ENCODE results near the gene KRT25. TPM values are rescaled to one million over a fixed set of nuclear protein-coding genes. Genes with fewer than 3 reads are reported as not detected.

The KRT25 gene, protein sequence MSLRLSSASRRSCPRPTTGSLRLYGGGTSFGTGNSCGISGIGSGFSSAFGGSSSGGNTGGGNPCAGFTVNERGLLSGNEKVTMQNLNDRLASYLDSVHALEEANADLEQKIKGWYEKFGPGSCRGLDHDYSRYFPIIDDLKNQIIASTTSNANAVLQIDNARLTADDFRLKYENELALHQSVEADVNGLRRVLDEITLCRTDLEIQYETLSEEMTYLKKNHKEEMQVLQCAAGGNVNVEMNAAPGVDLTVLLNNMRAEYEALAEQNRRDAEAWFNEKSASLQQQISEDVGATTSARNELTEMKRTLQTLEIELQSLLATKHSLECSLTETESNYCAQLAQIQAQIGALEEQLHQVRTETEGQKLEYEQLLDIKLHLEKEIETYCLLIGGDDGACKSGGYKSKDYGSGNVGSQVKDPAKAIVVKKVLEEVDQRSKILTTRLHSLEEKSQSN
- not detected in 2 replicates for total RNA-seq
- not detected for polyA plus RNA-seq (2012)

DNA sequence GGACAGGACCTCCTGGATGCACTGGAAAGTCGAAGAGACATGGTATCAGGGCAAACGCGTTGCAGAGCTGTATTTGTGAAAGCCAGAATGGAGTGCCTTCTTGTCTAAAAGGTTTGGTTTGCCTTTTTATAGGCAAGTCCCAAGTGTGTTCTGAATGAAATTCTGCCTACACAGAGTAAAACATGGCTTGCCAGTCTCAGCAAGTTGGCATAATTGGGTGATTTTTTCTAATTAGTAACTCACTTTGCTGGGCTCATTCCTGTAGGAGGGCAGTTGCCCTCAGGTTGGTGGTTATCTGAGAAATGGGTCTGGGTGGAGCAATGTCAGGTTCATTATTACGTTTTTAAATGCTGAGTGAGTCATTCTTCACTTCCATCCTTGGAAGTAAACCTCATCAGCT lies at the start of gene KRT25:
TSS of gene KRT25 (minus strand) at position 101 of the 400 bp plus-strand sequence. CDS start at position 41, 60 bp downstream.
- DNase-seq (ENCODE audit: low read depth), result no peak

DNA sequence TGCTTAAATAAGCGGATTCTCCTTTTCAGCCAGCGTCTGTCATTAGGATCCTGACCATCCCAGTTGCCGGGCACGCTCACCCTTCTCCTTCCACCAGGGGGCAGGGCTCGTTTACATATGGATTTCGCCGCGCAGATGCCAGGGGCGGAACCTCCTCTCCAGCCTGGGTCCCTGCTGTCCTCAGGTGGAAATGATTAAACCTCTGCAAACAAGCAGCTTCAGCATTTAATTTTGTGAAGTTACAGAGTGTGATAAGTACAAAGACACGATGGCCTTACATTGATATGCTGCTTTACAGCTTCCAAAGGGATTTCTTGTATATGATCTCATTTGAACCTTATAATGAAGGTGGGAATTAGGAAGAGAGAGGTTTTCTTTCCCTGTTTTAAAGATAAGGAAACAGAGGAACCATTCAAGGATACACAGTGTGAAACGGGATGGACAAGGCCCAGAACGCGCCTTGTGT lies 48.5 kb upstream of the KRT25 start:
- peak; percentile 67 for DNase-seq (ENCODE audit: low read depth)

DNA sequence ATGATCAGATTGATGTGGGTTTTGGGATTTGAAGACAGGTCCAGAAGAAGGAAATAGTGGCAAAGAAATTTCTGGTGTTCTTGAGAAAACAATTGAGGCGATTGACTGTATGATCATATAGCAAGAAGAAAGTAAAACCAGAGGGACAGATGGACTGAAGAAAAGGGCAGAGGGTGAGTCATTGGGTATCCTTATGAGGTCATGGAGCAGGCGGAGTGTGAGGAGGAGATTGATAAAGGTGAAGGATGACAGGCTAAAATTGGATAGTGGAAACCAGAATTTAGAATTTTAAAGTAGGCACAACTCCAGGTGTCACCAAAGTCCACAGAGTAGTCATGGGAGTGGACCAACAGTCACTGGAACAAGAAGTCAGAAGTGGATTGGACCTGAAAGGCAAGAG lies 46.0 kb upstream of the KRT25 start:
- DNase-seq (ENCODE audit: low read depth), result no peak

- DNase-seq (ENCODE audit: low read depth), result no peak
These were observed 45.2 kb upstream of the KRT25 start for GRCh38 chr17:40800381-40800780.

- DNase-seq (ENCODE audit: low read depth), result no peak
These were observed 44.7 kb upstream of the KRT25 start, which contains the start of gene KRT28 for GRCh38 chr17:40799859-40800258. KRT28 (minus strand) TSS chr17:40799959; CDS start chr17:40799893, 66 bp downstream.

GRCh38 chr17:40796846-40797245 lies 41.7 kb upstream of the KRT25 start:
- DNase-seq (ENCODE audit: low read depth), result no peak

DNA sequence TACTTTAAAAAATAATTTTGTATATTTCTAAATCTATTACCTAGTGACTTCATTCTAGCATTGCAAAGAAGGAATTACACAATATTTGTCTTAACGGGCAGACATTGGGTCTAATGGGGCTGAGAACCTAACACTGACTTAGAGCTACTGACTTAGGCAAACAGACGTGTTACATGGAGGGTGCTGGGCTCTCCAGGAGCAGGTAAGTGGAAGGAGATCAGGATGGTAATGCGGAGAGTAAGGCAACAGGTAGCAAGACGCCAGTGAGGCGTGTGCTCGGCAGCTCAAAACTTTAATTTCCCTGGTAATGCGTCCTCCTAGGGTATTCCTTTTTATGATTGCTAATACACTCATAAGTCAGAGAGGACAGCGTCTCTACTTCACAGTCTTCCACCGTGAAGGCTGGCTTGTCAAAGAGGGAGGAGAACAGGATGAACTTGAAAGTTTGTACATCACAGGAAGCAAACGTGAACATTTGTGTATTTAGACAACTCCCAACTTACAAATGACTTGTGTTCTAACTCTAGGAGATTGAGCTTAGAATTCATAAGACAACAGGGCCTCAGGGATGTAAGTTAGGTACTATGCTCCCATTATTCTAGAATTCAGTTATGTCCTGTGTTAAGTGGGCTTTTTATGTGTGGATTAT lies 40.0 kb upstream of the KRT25 start:
- no peak for DNase-seq (ENCODE audit: low read depth)

GRCh38 chr17:40794466-40794865 lies 39.3 kb upstream of the KRT25 start:
- DNase-seq (ENCODE audit: low read depth), result no peak

GRCh38 chr17:40793832-40794231 lies 38.7 kb upstream of the KRT25 start:
- no peak for DNase-seq (ENCODE audit: low read depth)

DNA sequence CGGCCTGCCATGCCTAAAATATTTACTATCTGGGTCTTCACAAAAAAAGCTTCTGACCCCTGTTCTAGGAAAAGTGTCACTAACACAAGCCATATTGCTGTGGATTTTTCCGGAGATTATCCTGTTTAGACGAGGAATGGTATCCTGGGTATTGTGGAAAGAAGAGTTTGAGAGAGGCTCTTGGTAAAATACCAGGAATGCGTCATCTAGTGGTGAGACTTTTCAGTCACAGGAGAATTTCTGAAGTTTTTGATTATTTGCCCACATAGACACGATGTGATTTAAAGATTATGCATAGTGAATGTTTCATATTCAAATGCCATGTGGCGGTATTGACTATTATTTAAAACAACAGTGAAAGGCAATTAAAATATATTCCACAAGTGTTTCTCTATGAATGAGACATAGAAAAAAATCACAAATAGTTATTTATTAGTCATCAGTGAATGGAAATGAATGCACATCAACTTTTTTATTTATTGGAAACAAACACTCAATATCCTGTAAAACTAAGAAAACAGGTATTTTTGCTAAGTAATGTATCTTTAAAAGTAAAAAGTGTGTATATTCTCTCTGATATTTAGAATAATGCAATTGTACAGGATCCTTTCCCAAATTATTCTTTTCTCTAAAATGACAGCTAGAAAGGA lies 36.8 kb upstream of the KRT25 start:
- peak; percentile 39 for DNase-seq (ENCODE audit: low read depth)

DNA sequence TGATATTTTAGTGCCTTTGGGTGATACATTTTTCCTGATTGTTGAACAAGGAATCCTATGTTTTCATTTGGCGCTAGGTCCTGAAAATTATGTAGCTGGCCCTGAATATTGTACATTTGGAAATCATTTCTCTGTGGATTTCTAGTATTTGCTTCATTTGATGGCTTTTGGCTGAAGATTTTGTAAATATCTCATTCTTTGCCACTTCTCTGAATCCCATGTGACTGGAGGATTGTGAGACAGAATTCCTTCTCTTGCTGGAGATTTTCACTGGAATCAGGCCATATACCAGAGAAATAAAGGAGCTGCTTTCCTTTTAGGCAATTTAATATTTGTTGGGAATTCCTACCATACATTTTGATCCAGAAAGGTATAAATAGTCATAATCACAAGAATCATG lies 36.0 kb upstream of the KRT25 start:
- DNase-seq (ENCODE audit: low read depth), result no peak

- DNase-seq (ENCODE audit: low read depth), result no peak
These were observed 27.3 kb upstream of the KRT25 start, which contains the start of gene KRT27 for GRCh38 chr17:40782450-40782849. KRT27 (minus strand) TSS chr17:40782550; CDS start chr17:40782493, 57 bp downstream.

DNA sequence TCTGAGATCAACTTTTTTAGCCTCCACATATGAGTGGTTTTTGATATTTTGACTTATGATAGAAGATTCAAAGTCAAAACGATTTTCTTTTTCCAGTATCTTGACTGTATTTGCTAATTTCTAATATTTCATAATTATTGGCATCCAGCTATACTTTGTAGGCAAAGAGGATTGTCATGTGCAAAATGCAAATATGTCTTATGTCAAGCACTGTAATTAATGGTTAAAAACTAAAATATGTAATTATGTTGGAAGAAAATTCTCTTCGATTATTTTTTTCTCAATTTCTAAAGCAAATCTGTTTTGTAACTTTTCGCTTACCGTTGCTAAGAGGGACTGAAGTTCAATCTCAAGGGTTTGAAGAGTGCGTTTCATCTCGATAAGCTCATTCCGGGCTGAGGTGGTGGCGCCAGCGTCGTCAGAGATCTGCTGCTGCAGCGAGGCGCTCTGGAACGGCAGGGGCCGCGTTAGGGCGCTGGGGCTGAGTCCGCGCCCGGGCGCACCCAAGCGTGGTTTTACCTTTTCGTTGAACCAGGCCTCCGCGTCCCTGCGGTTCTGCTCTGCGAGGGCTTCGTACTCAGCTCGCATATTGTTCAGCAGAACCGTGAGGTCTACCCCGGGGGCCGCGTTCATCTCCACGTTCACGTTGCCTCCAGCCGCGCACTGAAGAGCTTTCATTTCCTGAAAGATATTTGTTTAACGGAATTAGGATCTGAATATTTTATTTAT lies 24.2 kb upstream of the KRT25 start:
- DNase-seq (ENCODE audit: low read depth), result no peak

DNA sequence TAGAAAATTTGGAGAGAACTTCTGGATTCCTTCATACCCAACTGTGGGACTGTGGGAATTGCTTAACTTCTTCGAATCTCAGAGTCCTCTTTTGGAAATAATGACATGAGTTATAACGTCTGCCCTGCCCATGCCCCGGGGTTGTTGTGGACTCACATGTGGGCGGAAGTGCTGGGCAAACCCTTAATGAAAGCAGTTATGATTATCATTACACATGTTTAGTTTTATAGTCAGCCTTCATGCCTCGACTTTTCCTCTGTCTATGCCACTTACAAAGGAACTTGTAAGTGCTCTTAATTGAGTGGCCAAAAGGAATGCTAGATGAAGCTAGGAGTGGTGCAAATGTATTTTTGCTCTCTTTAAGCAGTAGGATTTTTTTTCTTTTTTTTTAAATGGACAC lies 23.3 kb upstream of the KRT25 start:
- DNase-seq (ENCODE audit: low read depth), result no peak

- DNase-seq (ENCODE audit: low read depth), result no peak
These were observed 22.8 kb upstream of the KRT25 start for GRCh38 chr17:40777971-40778370.

- no peak for DNase-seq (ENCODE audit: low read depth)
These were observed 22.3 kb upstream of the KRT25 start for GRCh38 chr17:40777459-40777858.

DNA sequence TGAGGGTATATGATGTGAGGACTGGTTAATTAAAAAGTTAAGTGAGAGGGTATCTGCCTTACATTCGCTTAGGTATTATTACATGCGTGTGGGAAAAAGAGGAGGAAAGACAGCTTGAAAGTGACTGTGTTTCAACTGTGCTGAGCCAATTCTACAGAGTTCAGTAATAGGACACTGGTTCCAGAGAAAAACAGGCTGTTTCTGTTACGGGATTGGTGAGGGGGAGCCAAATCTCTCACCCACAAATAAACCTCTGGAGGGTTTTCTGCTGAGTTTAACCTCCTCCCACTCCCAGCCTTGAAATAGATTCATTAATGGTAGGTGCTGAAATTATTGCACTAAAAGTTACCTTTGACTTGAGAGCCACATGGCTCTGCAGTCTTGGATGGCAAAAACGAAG lies 20.8 kb upstream of the KRT25 start:
- DNase-seq (ENCODE audit: low read depth), result no peak

GRCh38 chr17:40772101-40772500 lies 17.0 kb upstream of the KRT25 start, which contains the start of gene KRT26:
KRT26 (minus strand) TSS chr17:40772201; CDS start chr17:40772113, 88 bp downstream.
- DNase-seq (ENCODE audit: low read depth), result no peak

DNA sequence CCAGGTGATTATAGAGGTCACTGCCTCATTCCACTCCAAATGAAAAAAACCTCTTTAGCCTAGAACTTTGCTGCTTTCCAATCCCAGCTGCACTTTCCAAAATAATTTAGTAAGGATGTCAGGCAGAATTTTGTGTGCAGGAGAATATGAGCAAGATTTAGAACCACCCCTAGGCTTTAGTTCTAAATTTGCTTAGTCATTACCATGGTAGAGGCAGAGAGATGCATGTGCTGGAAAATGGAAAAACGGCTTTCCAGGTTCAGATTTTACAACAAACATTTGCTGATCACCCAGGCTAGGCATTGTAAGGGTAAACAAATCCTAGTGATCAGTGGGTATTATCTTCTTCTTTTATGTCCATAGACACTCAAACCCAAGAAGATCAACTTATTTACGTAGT lies 10.5 kb upstream of the KRT25 start:
- no peak for DNase-seq (ENCODE audit: low read depth)

- DNase-seq (ENCODE audit: low read depth), result no peak
These were observed 8.6 kb upstream of the KRT25 start for GRCh38 chr17:40763752-40764151.
